Endothelial cell of umbilical vein (primary cell): ENCODE measurements around the gene RBMS3. TPM values are rescaled to one million over a fixed set of nuclear protein-coding genes. Genes with fewer than 3 reads are reported as not detected.

ENCODE experiments used
- BruUV-seq: library from RNA; stranded (reverse); fragments of 400-500 nt; replicated peaks from 2 replicates; lab custom pipeline; 2021; lab: Mats Ljungman, UMichigan
- CTCF ChIA-PET: fragments of 300-600, 350-600 bp; sonication (Branson Sonifier 250); formaldehyde crosslinking; loops from one replicate; lab custom pipeline; 2021; ENCODE audit warnings: antibody characterized with exemption, inconsistent platforms; lab: Charles Lee
- POLR2A ChIA-PET: fragments of 300-600, 350-600 bp; sonication (Branson Sonifier 250); formaldehyde crosslinking; loops from one replicate; lab custom pipeline; 2021; ENCODE audit warnings: antibody characterized with exemption, inconsistent platforms; lab: Charles Lee
- DNase-seq: peaks from one replicate; pipeline ENCODE4 v3.0.0-alpha.2; 2011; ENCODE audit warnings: low read depth, low spot score
- FAIRE-seq: peaks from 2 replicates; lab custom pipeline; 2011; peaks lifted over from hg19 to GRCh38; lab: Jason Lieb, UNC
- H2AFZ ChIP-seq: 2 replicates; pipeline ENCODE4 v1.6.0; 2012; ENCODE audit warnings: low read depth, low read length, control low read depth, inconsistent platforms
- H3K27ac ChIP-seq: 2 replicates; pipeline ENCODE4 v1.5.1; 2011; ENCODE audit warnings: low read depth, mild to moderate bottlenecking, control low read depth, low read length, moderate library complexity; ENCODE audit not compliant: insufficient read depth
- H3K27me3 ChIP-seq, 2 experiments: 2 replicates each; pipeline versions ENCODE4 v1.6.0 to v1.6.1; 2011; ENCODE audit warnings: low read length in 2 of 2, mixed read lengths in 1 of 2; ENCODE audit not compliant: control insufficient read depth in 2 of 2, insufficient read depth in 2 of 2
- H3K36me3 ChIP-seq, 2 experiments: 2 replicates in 1 of 2; 3 replicates in 1 of 2; pipeline ENCODE4 v1.5.1; 2011; ENCODE audit warnings: low read length in 2 of 2, mild to moderate bottlenecking in 1 of 2, moderate library complexity in 1 of 2; ENCODE audit not compliant: control insufficient read depth in 2 of 2, insufficient read depth in 2 of 2; ENCODE audit errors: extremely low read depth in 1 of 2
- H3K4me1 ChIP-seq: 3 replicates; pipeline ENCODE4 v1.5.1; 2011; ENCODE audit warnings: mild to moderate bottlenecking, low read length; ENCODE audit not compliant: control insufficient read depth, insufficient read depth; ENCODE audit errors: extremely low read depth
- H3K4me2 ChIP-seq: 2 replicates; pipeline ENCODE4 v1.6.1; 2011; ENCODE audit warnings: low read length, control low read depth, mixed read lengths; ENCODE audit not compliant: insufficient read depth
- H3K4me3 ChIP-seq, 3 experiments: fragments of 200-600 bp in 1 of 3; sonication (generic), shearing (Covaris generic) in 1 of 3; replicated peaks in 1 of 3; 2 replicates each; pipeline ENCODE4 v1.5.1; 2011 to 2016; ENCODE audit warnings: control low read depth in 3 of 3, low read length in 3 of 3, mild to moderate bottlenecking in 2 of 3, inconsistent platforms in 1 of 3, low read depth in 1 of 3, moderate library complexity in 1 of 3; ENCODE audit not compliant: insufficient read depth in 1 of 3
- H3K79me2 ChIP-seq: 2 replicates; pipeline ENCODE4 v1.6.0; 2012; ENCODE audit warnings: low read length, inconsistent platforms; ENCODE audit not compliant: control insufficient read depth, insufficient read depth
- H3K9ac ChIP-seq: replicated peaks from 2 replicates; pipeline ENCODE3; 2011; ENCODE audit warnings: low read length, control low read depth; ENCODE audit not compliant: insufficient read depth; ENCODE audit errors: extremely low read depth
- H3K9me1 ChIP-seq: replicated peaks from 3 replicates; pipeline ENCODE4 v1.6.0; 2011; ENCODE audit warnings: mild to moderate bottlenecking, low read length; ENCODE audit not compliant: control insufficient read depth, insufficient read depth; ENCODE audit errors: extremely low read depth
- H3K9me3 ChIP-seq: replicated peaks from 2 replicates; pipeline ENCODE4 v1.5.1; 2012; ENCODE audit warnings: low read length, inconsistent platforms; ENCODE audit not compliant: control insufficient read depth, insufficient read depth
- H4K20me1 ChIP-seq: replicated peaks from 2 replicates; pipeline ENCODE3; 2011; ENCODE audit warnings: mild to moderate bottlenecking, low read length; ENCODE audit not compliant: control insufficient read depth, insufficient read depth; ENCODE audit errors: extremely low read depth
- EZH2 ChIP-seq: IDR thresholded peaks from 2 replicates; pipeline ENCODE4 v1.6.1; 2012; ENCODE audit warnings: borderline replicate concordance, low read depth, mild to moderate bottlenecking, moderate library complexity, low read length, inconsistent platforms; ENCODE audit not compliant: severe bottlenecking
- FOS ChIP-seq: IDR thresholded peaks from 2 replicates; pipeline ENCODE4 v1.6.1; 2011; ENCODE audit warnings: mild to moderate bottlenecking, low read length, moderate library complexity, borderline replicate concordance; ENCODE audit not compliant: insufficient read depth
- GATA2 ChIP-seq: IDR thresholded peaks from 2 replicates; pipeline ENCODE4 v1.7.0; 2011; ENCODE audit warnings: low read depth, mild to moderate bottlenecking, moderate library complexity, mixed read lengths, low read length; ENCODE audit not compliant: insufficient read length, insufficient read depth
- JUN ChIP-seq: IDR thresholded peaks from 2 replicates; pipeline ENCODE4 v1.6.1; 2011; ENCODE audit warnings: borderline replicate concordance, low read depth; ENCODE audit not compliant: insufficient read length, insufficient read depth
- MAX ChIP-seq: IDR thresholded peaks from 2 replicates; pipeline ENCODE4 v1.6.1; 2011; ENCODE audit not compliant: insufficient read depth, insufficient read length
- MYC ChIP-seq: IDR thresholded peaks from one replicate; pipeline ENCODE4 v1.6.1; 2011; ENCODE audit warnings: mild to moderate bottlenecking, low read depth, low read length
- POLR2A ChIP-seq: IDR thresholded peaks from 2 replicates; pipeline ENCODE4 v1.6.1; 2012; ENCODE audit warnings: low read depth, mild to moderate bottlenecking, control low read depth, low read length
- POLR2AphosphoS5 ChIP-seq: IDR thresholded peaks from 2 replicates; pipeline ENCODE4 v1.6.1; 2012; ENCODE audit warnings: low read depth, mild to moderate bottlenecking, control low read depth, low read length, moderate library complexity; ENCODE audit not compliant: insufficient read depth
- dilution Hi-C: fragments of 300-500 bp; cut with MboI; formaldehyde crosslinking; loops from one replicate; pipeline ENCODE4 v1.15.0; 2019; ENCODE audit warnings: low sequenced_read_pairs; ENCODE audit not compliant: extremely low pct_ligation_motif_present
- intact Hi-C: fragments of 100-400 bp; cut with micrococcal nuclease; formaldehyde crosslinking; loops from one replicate; pipeline ENCODE4 v1.10.0; 2022
- polyA plus RNA-seq, 4 experiments: library from polyadenylated mRNA; depleted of rRNA in 3 of 4; stranded (reverse) in 3 of 4; unstranded in 1 of 4; fragments of >200 nt; gene quantifications; 2 replicates each; pipeline versions ENCODE4 v1.2.1 to v1.2.3, GENCODE V29; 2011 to 2012; ENCODE audit warnings: missing spikeins in 1 of 4
- total RNA-seq: library from RNA; stranded (reverse); gene quantifications from 2 replicates; pipeline ENCODE4 v1.2.3, GENCODE V29; 2021
- TF ChIP-seq, protein P1 (sequence below), 2 donors: IDR thresholded peaks; 1 replicate in 1 of 2; 2 replicates in 1 of 2; pipeline ENCODE4 v1.5.1; 2011; ENCODE audit warnings: low read length in 2 of 2, mild to moderate bottlenecking in 2 of 2, moderate library complexity in 2 of 2, control low read depth in 1 of 2, inconsistent platforms in 1 of 2, low read depth in 1 of 2; ENCODE audit not compliant: insufficient read depth in 1 of 2; ENCODE audit errors: extremely low read depth in 1 of 2

RBMS3 gene
- total and polyA plus RNA-seq, 2 donors (not counting 3 experiments of a cell fraction or from before 2014, with no cell fraction given), result 13.6 to 42.3 TPM

GRCh38 chr3:29601861-29602585 lies 321.2 kb downstream of the RBMS3 start:
- CTCF ChIA-PET, result no interaction called here

More at GRCh38 chr3:29601861-29602585, 321.2 kb downstream of the RBMS3 start:
- TF ChIP-seq MAX (no peak), JUN (peak; percentile 24), FOS (peak; percentile 70), MYC (no peak), POLR2A (peak; percentile 58), EZH2 (no peak), GATA2 (peak; percentile 96), POLR2AphosphoS5 (peak; percentile 87)
- TF ChIP-seq, protein P1, sequence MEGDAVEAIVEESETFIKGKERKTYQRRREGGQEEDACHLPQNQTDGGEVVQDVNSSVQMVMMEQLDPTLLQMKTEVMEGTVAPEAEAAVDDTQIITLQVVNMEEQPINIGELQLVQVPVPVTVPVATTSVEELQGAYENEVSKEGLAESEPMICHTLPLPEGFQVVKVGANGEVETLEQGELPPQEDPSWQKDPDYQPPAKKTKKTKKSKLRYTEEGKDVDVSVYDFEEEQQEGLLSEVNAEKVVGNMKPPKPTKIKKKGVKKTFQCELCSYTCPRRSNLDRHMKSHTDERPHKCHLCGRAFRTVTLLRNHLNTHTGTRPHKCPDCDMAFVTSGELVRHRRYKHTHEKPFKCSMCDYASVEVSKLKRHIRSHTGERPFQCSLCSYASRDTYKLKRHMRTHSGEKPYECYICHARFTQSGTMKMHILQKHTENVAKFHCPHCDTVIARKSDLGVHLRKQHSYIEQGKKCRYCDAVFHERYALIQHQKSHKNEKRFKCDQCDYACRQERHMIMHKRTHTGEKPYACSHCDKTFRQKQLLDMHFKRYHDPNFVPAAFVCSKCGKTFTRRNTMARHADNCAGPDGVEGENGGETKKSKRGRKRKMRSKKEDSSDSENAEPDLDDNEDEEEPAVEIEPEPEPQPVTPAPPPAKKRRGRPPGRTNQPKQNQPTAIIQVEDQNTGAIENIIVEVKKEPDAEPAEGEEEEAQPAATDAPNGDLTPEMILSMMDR (IDR thresholded peaks at IDR 0.05; ENCODE audit: extremely low read depth in 1 of 2, insufficient read depth in 1 of 2, low read depth in 1 of 2, low read length in 2 of 2), result no peak
- intact Hi-C loops, result loop anchor here (1.0 to 5.0 kb wide), 5 partner anchors 75 to 321 kb away; partner anchors contain the start of gene RBMS3
- peak overlapping the region; percentile 59 for H3K4me2 ChIP-seq
- no peaks in the 10 kb centered on the region for H3K9me1 ChIP-seq
- H3K9ac ChIP-seq, result no peak overlapping the region
- no peaks in the 10 kb centered on the region for H3K27me3 ChIP-seq
- no peaks in the 10 kb centered on the region for H3K36me3 ChIP-seq
- peak overlapping the region; percentile 79 for H3K27ac ChIP-seq
- POLR2A ChIA-PET, result no interaction called here
- H3K4me1 ChIP-seq, result peaks cover 19% of the 10 kb centered on the region
- H3K9me3 ChIP-seq, result no peaks in the 10 kb centered on the region
- no TSS peak for BruUV-seq
- no peaks in the 10 kb centered on the region for H4K20me1 ChIP-seq
- no peak overlapping the region for H2AFZ ChIP-seq
- dilution Hi-C loops, result no loop called here
- FAIRE-seq (peak; percentile 93), DNase-seq (peak; percentile 97)
- H3K4me3 ChIP-seq, result no peak overlapping the region
- peaks cover 2% of the 10 kb centered on the region for H3K79me2 ChIP-seq
